Skin of body (tissue), 2 donors: ENCODE results near the gene CEP170. TPM values are rescaled to one million over a fixed set of nuclear protein-coding genes. Genes with fewer than 3 reads are reported as not detected.

Source experiments
- small RNA-seq: library from RNA; depleted of rRNA; stranded (forward); fragments of <200 nt; gene quantifications from one replicate; pipeline ENCODE3, GENCODE V24; 2014; ENCODE audit warnings: low replicate concordance
- total RNA-seq: library from RNA; depleted of rRNA; stranded (reverse); fragments of >200 nt; gene quantifications from one replicate; pipeline ENCODE4 v1.2.3, GENCODE V29; 2014

The CEP170 gene
- total RNA-seq, 1 donor from 2014 or later = 82.1 TPM

Small RNAs within 50 kb of the gene (small RNA-seq; reads per million reads assigned to genes)
- not detected for gene RNU6-747P

Other genes starting within 250 kb of the CEP170 start
- 55.0 TPM for gene SDCCAG8, start 760 bp upstream of the CEP170 start, total RNA-seq